ENCODE data around the gene KCNQ2.

The KCNQ2 gene

GRCh38 chr20:63451821-63452220, 20.6 kb downstream of the KCNQ2 start (continued):
- TF ChIP-seq TSHZ2 (CRISPR knock-in tag; IDR thresholded peaks at IDR 0.05) (no peak), TOX (CRISPR knock-in tag; IDR thresholded peaks at IDR 0.05; ENCODE audit: borderline replicate concordance) (no peak), ESRRG (CRISPR knock-in tag; IDR thresholded peaks at IDR 0.05) (no peak), ZFP30 (CRISPR knock-in tag; IDR thresholded peaks at IDR 0.05) (no peak)

- TF ChIP-seq ZFP30 (CRISPR knock-in tag; IDR thresholded peaks at IDR 0.05) = no peak
- TF ChIP-seq ZNF565 (CRISPR knock-in tag; conservative IDR thresholded peaks at IDR 0.05; ENCODE audit: low read depth) = no peak
- no peak for TF ChIP-seq GLIS3 (CRISPR knock-in tag; IDR thresholded peaks at IDR 0.05)
- peak; percentile 31; the same call in 1 of the 2 replicates for TF ChIP-seq TSHZ2 (CRISPR knock-in tag; IDR thresholded peaks at IDR 0.05)
- ATAC-seq = no peak
These were observed 22.4 kb downstream of the KCNQ2 start for GRCh38 chr20:63449796-63450730.

GRCh38 chr20:63449025-63449424, 23.4 kb downstream of the KCNQ2 start:
- no peak for ATAC-seq
- TF ChIP-seq ZNF70 (CRISPR knock-in tag; IDR thresholded peaks at IDR 0.05) = no peak
- TF ChIP-seq ZNF565 (CRISPR knock-in tag; conservative IDR thresholded peaks at IDR 0.05; ENCODE audit: low read depth) = no peak
- TF ChIP-seq ISL1 (CRISPR knock-in tag; IDR thresholded peaks at IDR 0.05) = no peak
- no peak for TF ChIP-seq ESRRG (CRISPR knock-in tag; IDR thresholded peaks at IDR 0.05)
- TF ChIP-seq RARB (CRISPR knock-in tag; IDR thresholded peaks at IDR 0.05) = no peak
- TF ChIP-seq TSHZ2 (CRISPR knock-in tag; IDR thresholded peaks at IDR 0.05) = no peak
- no peak for TF ChIP-seq POU6F1 (CRISPR knock-in tag; IDR thresholded peaks at IDR 0.05; ENCODE audit: borderline replicate concordance, low read depth)

- ATAC-seq = no peak
- TF ChIP-seq BACH2 (CRISPR knock-in tag; IDR thresholded peaks at IDR 0.05; ENCODE audit: borderline replicate concordance) (no peak), RARB (CRISPR knock-in tag; IDR thresholded peaks at IDR 0.05) (no peak), CSDC2 (CRISPR knock-in tag; IDR thresholded peaks at IDR 0.05) (no peak), ZNF8 (CRISPR knock-in tag; IDR thresholded peaks at IDR 0.05) (no peak), TCF4 (CRISPR knock-in tag; IDR thresholded peaks at IDR 0.05; ENCODE audit: borderline replicate concordance) (no peak), ARNTL (CRISPR knock-in tag; IDR thresholded peaks at IDR 0.05; ENCODE audit: borderline replicate concordance, low read depth) (no peak), ZC3H10 (CRISPR knock-in tag; IDR thresholded peaks at IDR 0.05) (no peak), ZFP3 (CRISPR knock-in tag; IDR thresholded peaks at IDR 0.05) (no peak), SNAI2 (CRISPR knock-in tag; IDR thresholded peaks at IDR 0.05) (no peak), ESRRG (CRISPR knock-in tag; IDR thresholded peaks at IDR 0.05) (no peak)
These were observed 24.4 kb downstream of the KCNQ2 start for GRCh38 chr20:63448031-63448430.

Data from SK-N-SH treated with all-trans-retinoic acid at 6 μM for 48 hours (cell line).